Loucy (cell line): ENCODE results near the gene C12orf75.

Experiments
- H2AFZ ChIP-seq: fragments of 200-600 bp; sonication (generic); 2 replicates; pipeline ENCODE4 v1.6.0; 2016; ENCODE audit warnings: antibody characterized with exemption, mild to moderate bottlenecking, low read length, moderate library complexity
- H3F3A ChIP-seq: fragments of 200-600 bp; 2 replicates; pipeline ENCODE4 v1.6.0; 2016; ENCODE audit warnings: antibody characterized with exemption, low read depth, mild to moderate bottlenecking
- H3K27me3 ChIP-seq: fragments of 200-600 bp; sonication (generic); 2 replicates; pipeline ENCODE4 v1.6.1; 2014; ENCODE audit warnings: low read length, mild to moderate bottlenecking; ENCODE audit not compliant: insufficient read depth, poor library complexity, severe bottlenecking
- H3K36me3 ChIP-seq: fragments of 200-600 bp; sonication (generic); 2 replicates; pipeline ENCODE4 v1.6.1; 2016; ENCODE audit warnings: low read length; ENCODE audit not compliant: insufficient read depth
- H3K4me1 ChIP-seq: fragments of 200-600 bp; sonication (generic); 2 replicates; pipeline ENCODE4 v1.5.1; 2014; ENCODE audit warnings: low read length, mild to moderate bottlenecking; ENCODE audit not compliant: insufficient read depth, poor library complexity, severe bottlenecking
- H3K4me2 ChIP-seq: fragments of 200-600 bp; sonication (generic); 2 replicates; pipeline ENCODE4 v1.6.0; 2014; ENCODE audit warnings: antibody characterized with exemption, low read length, low read depth, mild to moderate bottlenecking; ENCODE audit not compliant: poor library complexity, severe bottlenecking
- H3K4me3 ChIP-seq: fragments of 200-600 bp; sonication (generic); 2 replicates; pipeline ENCODE4 v1.5.1; 2014; ENCODE audit warnings: low read length, mild to moderate bottlenecking, mixed read lengths; ENCODE audit not compliant: poor library complexity, severe bottlenecking
- H3K79me2 ChIP-seq: fragments of 200-600 bp; sonication (generic); 2 replicates; pipeline ENCODE4 v1.6.1; 2014; ENCODE audit warnings: low read length; ENCODE audit not compliant: insufficient read depth
- H3K9ac ChIP-seq: fragments of 200-600 bp; sonication (generic); 2 replicates; pipeline ENCODE4 v1.6.0; 2014; ENCODE audit warnings: mild to moderate bottlenecking, low read depth, low read length, moderate library complexity; ENCODE audit not compliant: poor library complexity, severe bottlenecking
- H3K9me2 ChIP-seq: fragments of 200-600 bp; sonication (generic); replicated peaks from 2 replicates; pipeline ENCODE4 v1.6.1; 2016; ENCODE audit warnings: low read depth, low read length, mixed read lengths
- H3K9me3 ChIP-seq: fragments of 200-600 bp; sonication (generic); 2 replicates; pipeline ENCODE4 v1.6.1; 2014; ENCODE audit warnings: mild to moderate bottlenecking, antibody characterized with exemption, low read length, low read depth; ENCODE audit not compliant: insufficient read depth
- H4K20me1 ChIP-seq: fragments of 200-600 bp; sonication (generic); 2 replicates; pipeline ENCODE4 v1.6.0; 2014; ENCODE audit warnings: antibody characterized with exemption, low read length, mild to moderate bottlenecking; ENCODE audit not compliant: insufficient read depth, poor library complexity, severe bottlenecking
- EZH2phosphoT487 ChIP-seq: fragments of 200-600 bp; IDR thresholded peaks from 2 replicates; pipeline ENCODE4 v1.6.1; 2018; ENCODE audit warnings: antibody characterized with exemption, mild to moderate bottlenecking, moderate library complexity, borderline replicate concordance
- TF ChIP-seq, protein P1 (sequence below): fragments of 200-600 bp; sonication (generic); conservative IDR thresholded peaks from 2 replicates; pipeline ENCODE4 v1.5.1; 2014; ENCODE audit warnings: mild to moderate bottlenecking, antibody characterized with exemption, low read length

C12orf75 gene

DNA sequence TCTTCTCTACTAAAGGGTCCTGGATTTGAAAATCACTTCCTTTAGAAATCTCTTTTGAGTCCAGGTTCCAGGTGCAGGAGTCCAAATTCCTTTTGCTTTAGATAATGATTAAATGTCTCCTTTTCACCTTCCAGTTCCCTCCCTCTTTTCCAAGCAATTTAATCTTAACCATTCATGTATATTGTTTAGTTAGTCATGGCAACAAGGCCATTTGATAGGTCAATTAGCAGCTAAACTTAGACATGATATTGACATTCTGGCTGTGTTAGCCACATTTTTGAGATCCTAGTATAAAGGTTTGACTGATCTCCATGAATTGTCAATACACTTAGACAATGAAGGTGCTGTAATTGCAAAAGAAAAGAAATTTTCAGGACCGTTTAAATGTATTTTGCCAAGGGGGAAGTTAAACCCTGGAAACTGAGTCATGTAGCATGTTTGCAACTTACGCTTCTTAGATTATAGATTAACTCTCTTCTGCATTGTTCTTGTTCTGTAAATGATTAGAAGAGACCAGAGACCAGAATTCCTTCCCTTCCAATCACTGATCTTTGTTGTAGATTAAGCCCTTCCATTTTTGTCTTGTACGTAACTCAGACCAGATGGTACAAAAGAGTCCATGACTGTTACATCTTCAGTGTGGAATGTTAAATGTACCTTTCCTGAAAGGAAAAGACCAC is 12.4 kb upstream of the C12orf75 start:
- no peaks in the 10 kb centered on the region for H3K9me3 ChIP-seq
- TF ChIP-seq, protein P1, sequence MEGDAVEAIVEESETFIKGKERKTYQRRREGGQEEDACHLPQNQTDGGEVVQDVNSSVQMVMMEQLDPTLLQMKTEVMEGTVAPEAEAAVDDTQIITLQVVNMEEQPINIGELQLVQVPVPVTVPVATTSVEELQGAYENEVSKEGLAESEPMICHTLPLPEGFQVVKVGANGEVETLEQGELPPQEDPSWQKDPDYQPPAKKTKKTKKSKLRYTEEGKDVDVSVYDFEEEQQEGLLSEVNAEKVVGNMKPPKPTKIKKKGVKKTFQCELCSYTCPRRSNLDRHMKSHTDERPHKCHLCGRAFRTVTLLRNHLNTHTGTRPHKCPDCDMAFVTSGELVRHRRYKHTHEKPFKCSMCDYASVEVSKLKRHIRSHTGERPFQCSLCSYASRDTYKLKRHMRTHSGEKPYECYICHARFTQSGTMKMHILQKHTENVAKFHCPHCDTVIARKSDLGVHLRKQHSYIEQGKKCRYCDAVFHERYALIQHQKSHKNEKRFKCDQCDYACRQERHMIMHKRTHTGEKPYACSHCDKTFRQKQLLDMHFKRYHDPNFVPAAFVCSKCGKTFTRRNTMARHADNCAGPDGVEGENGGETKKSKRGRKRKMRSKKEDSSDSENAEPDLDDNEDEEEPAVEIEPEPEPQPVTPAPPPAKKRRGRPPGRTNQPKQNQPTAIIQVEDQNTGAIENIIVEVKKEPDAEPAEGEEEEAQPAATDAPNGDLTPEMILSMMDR: no peak
- no peak for TF ChIP-seq EZH2phosphoT487
- H3K9ac ChIP-seq: no peak overlapping the region
- H3K36me3 ChIP-seq: no peaks in the 10 kb centered on the region
- no peak overlapping the region for H2AFZ ChIP-seq
- H3K27me3 ChIP-seq: no peaks in the 10 kb centered on the region
- H3K79me2 ChIP-seq: no peaks in the 10 kb centered on the region
- no peak overlapping the region for H3K4me3 ChIP-seq
- no peaks in the 10 kb centered on the region for H3F3A ChIP-seq
- no peaks in the 10 kb centered on the region for H3K9me2 ChIP-seq
- H3K4me2 ChIP-seq: no peak overlapping the region
- no peaks in the 10 kb centered on the region for H4K20me1 ChIP-seq
- peaks cover 35% of the 10 kb centered on the region for H3K4me1 ChIP-seq

GRCh38 chr12:105318651-105319483 is 11.6 kb upstream of the C12orf75 start:
- Histone ChIP-seq H3K27me3 (no peaks in the 10 kb centered on the region), H3K4me1 (peaks cover 43% of the 10 kb centered on the region), H3K9ac (no peak overlapping the region), H3K36me3 (no peaks in the 10 kb centered on the region), H3K79me2 (peaks cover 7% of the 10 kb centered on the region; the same call in 1 of the 2 replicates), H3K9me3 (no peaks in the 10 kb centered on the region), H3F3A (no peaks in the 10 kb centered on the region), H3K4me3 (no peak overlapping the region), H3K9me2 (no peaks in the 10 kb centered on the region), H3K4me2 (no peak overlapping the region), H2AFZ (no peak overlapping the region), H4K20me1 (no peaks in the 10 kb centered on the region)
- no peak for TF ChIP-seq EZH2phosphoT487
- TF ChIP-seq, protein P1: no peak

DNA sequence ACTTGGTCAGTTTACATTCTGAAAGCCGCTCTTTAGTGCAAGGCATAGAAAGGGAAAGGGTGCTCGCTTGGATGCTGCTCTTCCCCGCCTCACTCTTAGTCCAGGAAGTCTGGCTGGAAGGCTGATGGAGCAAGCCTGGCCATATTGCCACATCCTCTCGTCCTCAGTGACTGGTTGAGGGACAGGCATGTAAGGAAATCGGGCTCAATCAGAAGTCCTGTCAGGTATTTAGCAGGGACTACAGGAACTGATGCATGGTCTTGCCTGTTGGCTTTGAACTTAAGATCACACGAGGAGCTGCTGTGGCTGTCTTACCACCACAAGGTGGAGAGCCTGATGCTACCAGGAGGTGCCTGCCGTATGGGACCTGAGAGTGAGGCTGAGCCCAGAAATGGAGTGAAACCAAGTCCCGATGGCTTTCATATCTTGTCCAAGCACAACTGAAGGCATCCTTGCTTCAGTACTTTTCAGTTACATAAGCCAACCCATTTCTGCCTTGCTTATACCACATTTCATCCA is 10.7 kb upstream of the C12orf75 start:
- H4K20me1 ChIP-seq: no peaks in the 10 kb centered on the region
- no peak overlapping the region for H3K4me3 ChIP-seq
- H3K9me3 ChIP-seq: no peaks in the 10 kb centered on the region
- peaks cover 49% of the 10 kb centered on the region for H3K4me1 ChIP-seq
- H3K79me2 ChIP-seq: peaks cover 15% of the 10 kb centered on the region; the same call in 1 of the 2 replicates
- H3K4me2 ChIP-seq: no peak overlapping the region
- no peaks in the 10 kb centered on the region for H3K9me2 ChIP-seq
- H3K36me3 ChIP-seq: no peaks in the 10 kb centered on the region
- H3K9ac ChIP-seq: no peak overlapping the region
- no peak for TF ChIP-seq EZH2phosphoT487
- TF ChIP-seq, protein P1: peak; percentile 60
- no peak overlapping the region for H2AFZ ChIP-seq
- H3F3A ChIP-seq: no peaks in the 10 kb centered on the region
- H3K27me3 ChIP-seq: no peaks in the 10 kb centered on the region
